DOHH2 (cell line): ENCODE results near the gene SLC27A4.

Experiments used
- EZH2phosphoT487 ChIP-seq: fragments of 200-600 bp; sonication (generic); IDR thresholded peaks from 2 replicates; pipeline ENCODE4 v1.6.1; 2017; ENCODE audit warnings: borderline replicate concordance, mild to moderate bottlenecking, antibody characterized with exemption, low read length, moderate library complexity, mixed read lengths
- TF ChIP-seq, protein P1 (sequence below): fragments of 200-600 bp; sonication (generic); IDR thresholded peaks from one replicate; pipeline ENCODE4 v1.5.1; 2014; ENCODE audit warnings: antibody characterized with exemption, mild to moderate bottlenecking, low read depth, low read length; ENCODE audit not compliant: poor library complexity, severe bottlenecking

DNA sequence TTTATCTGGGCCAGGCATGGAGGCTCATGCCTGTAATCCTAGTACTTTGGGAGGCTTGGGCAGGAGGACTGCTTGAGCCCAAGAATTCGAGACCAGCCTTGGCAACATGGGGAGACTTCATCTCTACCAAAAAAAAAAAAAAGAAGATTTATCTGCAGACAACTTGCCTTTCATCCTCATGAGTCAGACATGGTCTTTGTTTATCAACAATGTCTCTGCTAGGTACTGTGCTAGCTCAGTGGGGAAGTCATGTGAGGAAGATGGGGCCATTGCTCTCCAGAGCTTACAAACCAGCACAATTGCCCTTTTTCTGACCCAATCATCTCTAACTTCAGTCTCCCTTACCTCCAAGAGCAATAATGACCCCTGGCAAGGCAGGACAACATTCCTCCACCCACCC lies 32.5 kb downstream of the SLC27A4 start:
- TF ChIP-seq, protein P1, sequence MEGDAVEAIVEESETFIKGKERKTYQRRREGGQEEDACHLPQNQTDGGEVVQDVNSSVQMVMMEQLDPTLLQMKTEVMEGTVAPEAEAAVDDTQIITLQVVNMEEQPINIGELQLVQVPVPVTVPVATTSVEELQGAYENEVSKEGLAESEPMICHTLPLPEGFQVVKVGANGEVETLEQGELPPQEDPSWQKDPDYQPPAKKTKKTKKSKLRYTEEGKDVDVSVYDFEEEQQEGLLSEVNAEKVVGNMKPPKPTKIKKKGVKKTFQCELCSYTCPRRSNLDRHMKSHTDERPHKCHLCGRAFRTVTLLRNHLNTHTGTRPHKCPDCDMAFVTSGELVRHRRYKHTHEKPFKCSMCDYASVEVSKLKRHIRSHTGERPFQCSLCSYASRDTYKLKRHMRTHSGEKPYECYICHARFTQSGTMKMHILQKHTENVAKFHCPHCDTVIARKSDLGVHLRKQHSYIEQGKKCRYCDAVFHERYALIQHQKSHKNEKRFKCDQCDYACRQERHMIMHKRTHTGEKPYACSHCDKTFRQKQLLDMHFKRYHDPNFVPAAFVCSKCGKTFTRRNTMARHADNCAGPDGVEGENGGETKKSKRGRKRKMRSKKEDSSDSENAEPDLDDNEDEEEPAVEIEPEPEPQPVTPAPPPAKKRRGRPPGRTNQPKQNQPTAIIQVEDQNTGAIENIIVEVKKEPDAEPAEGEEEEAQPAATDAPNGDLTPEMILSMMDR: no peak
- no peak for TF ChIP-seq EZH2phosphoT487
